Gastrocnemius medialis (tissue), 4 donors: ENCODE measurements around the gene RAB26.

ENCODE experiments used
- CTCF ChIP-seq, 5 experiments: fragments of 450-650 bp in 3 of 5; fragments of 200-600 bp in 2 of 5; sonication (generic) in 2 of 5; IDR thresholded peaks in 4 of 5; conservative IDR thresholded peaks in 1 of 5; 1 replicate in 4 of 5; 2 replicates in 1 of 5; pipeline ENCODE4 v1.5.1; 2016 to 2019; ENCODE audit warnings: antibody characterized with exemption in 5 of 5, mild to moderate bottlenecking in 3 of 5, moderate library complexity in 3 of 5
- POLR2A ChIP-seq, 2 donors: fragments of 450-650 bp; IDR thresholded peaks; one replicate each; pipeline ENCODE4 v1.6.1; 2017; ENCODE audit warnings: antibody characterized with exemption in 2 of 2, mild to moderate bottlenecking in 2 of 2, moderate library complexity in 2 of 2

DNA sequence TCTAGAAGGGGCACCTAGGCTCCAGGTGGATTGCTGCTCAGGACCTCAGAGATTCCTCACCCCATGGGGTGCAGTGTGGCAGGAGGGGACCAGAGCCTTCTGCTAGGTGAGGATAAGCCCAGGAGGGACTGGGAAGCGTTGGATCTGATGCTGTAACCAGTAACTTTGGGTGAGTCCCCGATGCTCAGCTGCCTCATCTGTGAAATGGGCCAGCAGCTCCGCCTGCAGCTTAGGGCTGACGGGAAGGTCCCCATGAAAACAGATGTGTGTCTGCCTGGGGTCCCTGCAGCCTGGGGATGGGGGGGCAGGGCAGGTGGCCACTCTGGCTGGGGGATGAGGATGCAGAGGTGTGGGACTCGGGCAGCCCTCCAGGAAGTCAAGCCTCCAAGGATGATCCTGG lies 50.7 kb downstream of the RAB26 start:
- TF ChIP-seq CTCF (IDR thresholded peaks at IDR 0.05 in 4 of 5, conservative IDR thresholded peaks at IDR 0.05 in 1 of 5), result no peak
- TF ChIP-seq POLR2A (IDR thresholded peaks at IDR 0.05), result no peak
